ENCODE measurements around the gene ARHGAP15.
A peak's percentile ranks its signal among the peaks of the same experiment; 100 is the strongest.

ARHGAP15 gene

GRCh38 chr2:143608063-143608423, 478.8 kb downstream of the ARHGAP15 start:
- in situ Hi-C loops (cut with HindIII; ENCODE audit: low pct_unique_long_range_greater_than_20kb, low sequenced_read_pairs) = no loop called here
- TF ChIP-seq JUND (IDR thresholded peaks at IDR 0.05; ENCODE audit: low read depth) = no peak
- DNase-seq (ENCODE audit: low read depth in 1 of 2, low spot score in 1 of 2) = no peak

- DNase-seq (ENCODE audit: low read depth in 1 of 2, low spot score in 1 of 2) = no peak
- in situ Hi-C loops (cut with HindIII; ENCODE audit: low pct_unique_long_range_greater_than_20kb, low sequenced_read_pairs) = no loop called here
- TF ChIP-seq JUND (IDR thresholded peaks at IDR 0.05; ENCODE audit: low read depth) = no peak
Measured at GRCh38 chr2:143608758-143609157, 479.5 kb downstream of the ARHGAP15 start.

- TF ChIP-seq JUND (IDR thresholded peaks at IDR 0.05; ENCODE audit: low read depth) = no peak
- no peak for DNase-seq (ENCODE audit: low read depth in 1 of 2, low spot score in 1 of 2)
- in situ Hi-C loops (cut with HindIII; ENCODE audit: low pct_unique_long_range_greater_than_20kb, low sequenced_read_pairs) = no loop called here
Measured at GRCh38 chr2:143611336-143611735, 482.1 kb downstream of the ARHGAP15 start.

- in situ Hi-C loops (cut with HindIII; ENCODE audit: low pct_unique_long_range_greater_than_20kb, low sequenced_read_pairs) = no loop called here
- no peak for TF ChIP-seq JUND (IDR thresholded peaks at IDR 0.05; ENCODE audit: low read depth)
- no peak for DNase-seq (ENCODE audit: low read depth in 1 of 2, low spot score in 1 of 2)
Measured at GRCh38 chr2:143615562-143615961, 486.3 kb downstream of the ARHGAP15 start.

- in situ Hi-C loops (cut with HindIII; ENCODE audit: low pct_unique_long_range_greater_than_20kb, low sequenced_read_pairs) = no loop called here
- TF ChIP-seq JUND (IDR thresholded peaks at IDR 0.05; ENCODE audit: low read depth) = no peak
- no peak for DNase-seq (ENCODE audit: low read depth in 1 of 2, low spot score in 1 of 2)
Measured at GRCh38 chr2:143616452-143616851, 487.2 kb downstream of the ARHGAP15 start.

GRCh38 chr2:143617803-143618415, 488.7 kb downstream of the ARHGAP15 start:
- in situ Hi-C loops (cut with HindIII; ENCODE audit: low pct_unique_long_range_greater_than_20kb, low sequenced_read_pairs) = no loop called here
- peak; percentile 28 to 68 for DNase-seq (ENCODE audit: low read depth in 1 of 2, low spot score in 1 of 2)
- no peak for TF ChIP-seq JUND (IDR thresholded peaks at IDR 0.05; ENCODE audit: low read depth)

- TF ChIP-seq JUND (IDR thresholded peaks at IDR 0.05; ENCODE audit: low read depth) = no peak
- in situ Hi-C loops (cut with HindIII; ENCODE audit: low pct_unique_long_range_greater_than_20kb, low sequenced_read_pairs) = no loop called here
- DNase-seq (ENCODE audit: low read depth in 1 of 2, low spot score in 1 of 2) = no peak
Measured at GRCh38 chr2:143622106-143622505, 492.9 kb downstream of the ARHGAP15 start.

GRCh38 chr2:143623231-143623908, 494.2 kb downstream of the ARHGAP15 start:
- DNase-seq (ENCODE audit: low read depth in 1 of 2, low spot score in 1 of 2) = no peak
- in situ Hi-C loops (cut with HindIII; ENCODE audit: low pct_unique_long_range_greater_than_20kb, low sequenced_read_pairs) = no loop called here
- TF ChIP-seq JUND (IDR thresholded peaks at IDR 0.05; ENCODE audit: low read depth) = no peak

- no peak for DNase-seq (ENCODE audit: low read depth in 1 of 2, low spot score in 1 of 2)
- TF ChIP-seq JUND (IDR thresholded peaks at IDR 0.05; ENCODE audit: low read depth) = no peak
- in situ Hi-C loops (cut with HindIII; ENCODE audit: low pct_unique_long_range_greater_than_20kb, low sequenced_read_pairs) = no loop called here
Measured at GRCh38 chr2:143623909-143624260, 494.7 kb downstream of the ARHGAP15 start.

GRCh38 chr2:143629340-143629739, 500.1 kb downstream of the ARHGAP15 start:
- in situ Hi-C loops (cut with HindIII; ENCODE audit: low pct_unique_long_range_greater_than_20kb, low sequenced_read_pairs) = no loop called here
- no peak for TF ChIP-seq JUND (IDR thresholded peaks at IDR 0.05; ENCODE audit: low read depth)
- DNase-seq (ENCODE audit: low read depth in 1 of 2, low spot score in 1 of 2) = no peak

- no peak for DNase-seq (ENCODE audit: low read depth in 1 of 2, low spot score in 1 of 2)
- in situ Hi-C loops (cut with HindIII; ENCODE audit: low pct_unique_long_range_greater_than_20kb, low sequenced_read_pairs) = no loop called here
- no peak for TF ChIP-seq JUND (IDR thresholded peaks at IDR 0.05; ENCODE audit: low read depth)
Measured at GRCh38 chr2:143632751-143633374, 503.6 kb downstream of the ARHGAP15 start.

GRCh38 chr2:143633419-143633818, 504.2 kb downstream of the ARHGAP15 start:
- in situ Hi-C loops (cut with HindIII; ENCODE audit: low pct_unique_long_range_greater_than_20kb, low sequenced_read_pairs) = no loop called here
- no peak for DNase-seq (ENCODE audit: low read depth in 1 of 2, low spot score in 1 of 2)
- TF ChIP-seq JUND (IDR thresholded peaks at IDR 0.05; ENCODE audit: low read depth) = no peak

GRCh38 chr2:143635302-143635701, 506.1 kb downstream of the ARHGAP15 start:
- TF ChIP-seq JUND (IDR thresholded peaks at IDR 0.05; ENCODE audit: low read depth) = no peak
- in situ Hi-C loops (cut with HindIII; ENCODE audit: low pct_unique_long_range_greater_than_20kb, low sequenced_read_pairs) = no loop called here
- peak in 1 of 2 experiments; percentile 33 for DNase-seq (ENCODE audit: low read depth in 1 of 2, low spot score in 1 of 2)

All from T47D (cell line).